IMR-90 (cell line): Measurements from ENCODE around the gene PSMD14. TPM values are rescaled to one million over a fixed set of nuclear protein-coding genes. Genes with fewer than 3 reads are reported as not detected.

Experiments
- ATAC-seq: fragments of 200-7000 bp; cut with Tn5 transposase; 2 replicates; pipeline ENCODE4 v1.9.1; 2020; ENCODE audit warnings: low read depth, mild to moderate bottlenecking, moderate library complexity
- BruUV-seq: library from RNA; stranded (reverse); fragments of 400-500 nt; replicated peaks from 2 replicates; lab custom pipeline; 2021; lab: Mats Ljungman, UMichigan
- CTCF ChIA-PET: fragments of 300-600 bp; formaldehyde crosslinking; extraction: SDS; loops from one replicate; lab custom pipeline; 2021; ENCODE audit warnings: antibody characterized with exemption; lab: Yijun Ruan, JAX
- POLR2A ChIA-PET: fragments of 300-600 bp; sonication (Branson Sonifier 250); formaldehyde crosslinking; loops from one replicate; lab custom pipeline; 2022; ENCODE audit warnings: antibody characterized with exemption; ENCODE audit not compliant: unreplicated experiment; lab: Charles Lee
- DNase-seq: peaks from one replicate; pipeline ENCODE4 v3.0.0; 2013
- H2AFZ ChIP-seq: replicated peaks from 2 replicates; pipeline ENCODE3; 2013; ENCODE audit warnings: low read length, mild to moderate bottlenecking; ENCODE audit not compliant: poor library complexity
- H2AK5ac ChIP-seq: 2 replicates; pipeline ENCODE4 v1.6.1; 2013; ENCODE audit warnings: low read depth, low read length, inconsistent platforms
- H2AK9ac ChIP-seq: replicated peaks from 2 replicates; pipeline ENCODE3; 2013; ENCODE audit warnings: mild to moderate bottlenecking, low read depth, low read length, moderate library complexity; ENCODE audit not compliant: poor library complexity
- H2BK120ac ChIP-seq: 2 replicates; pipeline ENCODE4 v1.6.1; 2013; ENCODE audit warnings: low read depth, low read length, inconsistent platforms
- H2BK15ac ChIP-seq: 3 replicates; pipeline ENCODE4 v1.6.1; 2013; ENCODE audit warnings: low read depth, low read length, inconsistent platforms
- H2BK20ac ChIP-seq: 2 replicates; pipeline ENCODE4 v1.6.1; 2013; ENCODE audit warnings: low read depth, mild to moderate bottlenecking, inconsistent platforms, low read length, moderate library complexity
- H2BK5ac ChIP-seq: 2 replicates; pipeline ENCODE4 v1.6.1; 2013; ENCODE audit warnings: mild to moderate bottlenecking, low read depth, low read length, inconsistent platforms; ENCODE audit not compliant: poor library complexity, severe bottlenecking
- H3K14ac ChIP-seq: replicated peaks from 2 replicates; pipeline ENCODE4 v1.6.1; 2013; ENCODE audit warnings: low read depth, low read length, inconsistent platforms
- H3K18ac ChIP-seq: 2 replicates; pipeline ENCODE4 v1.6.1; 2013; ENCODE audit warnings: low read depth, low read length, control low read depth
- H3K23ac ChIP-seq: 2 replicates; pipeline ENCODE4 v1.6.1; 2013; ENCODE audit warnings: low read depth, low read length, inconsistent platforms
- H3K27ac ChIP-seq: 2 replicates; pipeline ENCODE4 v1.5.1; 2013; ENCODE audit warnings: mild to moderate bottlenecking, control low read depth, low read length; ENCODE audit not compliant: insufficient read depth
- H3K27me3 ChIP-seq: 2 replicates; pipeline ENCODE4 v1.6.1; 2013; ENCODE audit warnings: low read length; ENCODE audit not compliant: control insufficient read depth, insufficient read depth
- H3K36me3 ChIP-seq: 2 replicates; pipeline ENCODE4 v1.6.1; 2013; ENCODE audit warnings: low read length, mixed read lengths; ENCODE audit not compliant: control insufficient read depth, insufficient read depth
- H3K4ac ChIP-seq: 2 replicates; pipeline ENCODE4 v1.6.1; 2013; ENCODE audit warnings: low read depth, low read length, inconsistent platforms
- H3K4me1 ChIP-seq: 2 replicates; pipeline ENCODE4 v1.6.1; 2013; ENCODE audit warnings: low read length, mixed read lengths; ENCODE audit not compliant: control insufficient read depth, insufficient read depth
- H3K4me2 ChIP-seq: 2 replicates; pipeline ENCODE4 v1.6.1; 2013; ENCODE audit warnings: low read depth, mild to moderate bottlenecking, control low read depth, low read length, moderate library complexity
- H3K4me3 ChIP-seq: 2 replicates; pipeline ENCODE4 v1.5.1; 2013; ENCODE audit warnings: low read depth, mild to moderate bottlenecking, control low read depth, low read length, moderate library complexity; ENCODE audit not compliant: insufficient read depth
- H3K56ac ChIP-seq: 2 replicates; pipeline ENCODE4 v1.6.1; 2013; ENCODE audit warnings: low read length, inconsistent platforms; ENCODE audit not compliant: insufficient read depth; ENCODE audit errors: extremely low read depth
- H3K79me1 ChIP-seq, 2 experiments: 2 replicates each; pipeline ENCODE4 v1.6.1; 2013; ENCODE audit warnings: low read length in 2 of 2, inconsistent platforms in 1 of 2, low read depth in 1 of 2
- H3K9ac ChIP-seq: 2 replicates; pipeline ENCODE4 v1.6.1; 2013; ENCODE audit warnings: low read depth, low read length, control low read depth
- H3K9me1 ChIP-seq: 2 replicates; pipeline ENCODE4 v1.6.1; 2013; ENCODE audit warnings: low read length, inconsistent platforms; ENCODE audit not compliant: insufficient read depth
- H3K9me3 ChIP-seq: 2 replicates; pipeline ENCODE4 v1.6.1; 2013; ENCODE audit warnings: low read length; ENCODE audit not compliant: control insufficient read depth, insufficient read depth
- H4K20me1 ChIP-seq: 2 replicates; pipeline ENCODE4 v1.6.1; 2013; ENCODE audit warnings: low read length, inconsistent platforms; ENCODE audit not compliant: insufficient read depth
- H4K5ac ChIP-seq: 2 replicates; pipeline ENCODE4 v1.6.1; 2013; ENCODE audit warnings: mild to moderate bottlenecking, low read depth, low read length, control low read depth
- H4K8ac ChIP-seq, 2 experiments: 2 replicates each; pipeline ENCODE4 v1.6.1; 2013; ENCODE audit warnings: low read depth in 2 of 2, low read length in 2 of 2, control low read depth in 1 of 2, inconsistent platforms in 1 of 2
- H4K91ac ChIP-seq: 2 replicates; pipeline ENCODE4 v1.6.1; 2013; ENCODE audit warnings: low read depth, low read length, inconsistent platforms; ENCODE audit not compliant: insufficient read depth
- MAFK ChIP-seq: IDR thresholded peaks from 2 replicates; pipeline ENCODE4 v1.6.1; 2012; ENCODE audit warnings: low read depth, low read length, improper control_type of control experiment
- RAD21 ChIP-seq: IDR thresholded peaks from 2 replicates; pipeline ENCODE4 v1.6.1; 2012; ENCODE audit warnings: low read length, improper control_type of control experiment
- RFX5 ChIP-seq: IDR thresholded peaks from 2 replicates; pipeline ENCODE4 v1.8.0; 2012; ENCODE audit warnings: low read depth, mild to moderate bottlenecking, low read length, moderate library complexity
- WGBS, 2 experiments: methylation state at CpG; one replicate each; pipeline versions ENCODE4 v1.1.5 to v1.1.7; 2013; ENCODE audit warnings: missing lambda C conversion rate in 2 of 2; ENCODE audit not compliant: insufficient read length in 1 of 2; ENCODE audit errors: extremely low coverage in 2 of 2; 5-methylcytosine and 5-hydroxymethylcytosine counted together
- dilution Hi-C: fragments of 300-500 bp; cut with HindIII; formaldehyde crosslinking; loops from one replicate; pipeline ENCODE4 v1.14.3; 2018; ENCODE audit warnings: low sequenced_read_pairs; ENCODE audit not compliant: unreplicated experiment
- in situ Hi-C: fragments of 300-500 bp; cut with MboI; formaldehyde crosslinking; loops from 3 replicates; pipeline ENCODE4 v1.14.3; 2019; ENCODE audit warnings: low sequenced_read_pairs, inconsistent platforms, mixed read lengths
- intact Hi-C: fragments of 100-400 bp; cut with micrococcal nuclease; formaldehyde crosslinking; loops from 2 replicates; pipeline ENCODE4 v1.10.0; 2022
- polyA plus RNA-seq, 3 experiments: library from polyadenylated mRNA; depleted of rRNA; stranded (reverse); fragments of >200 nt; gene quantifications; 2 replicates each; pipeline ENCODE4 v1.2.3, GENCODE V29; 2012; ENCODE audit warnings: low replicate concordance in 1 of 3
- total RNA-seq: library from RNA; depleted of rRNA; stranded (reverse); fragments of >200 nt; gene quantifications from 2 replicates; pipeline ENCODE4 v1.2.3, GENCODE V29; 2012

Gene PSMD14
- total and polyA plus RNA-seq, 2 of the 4 experiments (the other 2 are of a cell fraction), result 59.3 to 110 TPM

DNA sequence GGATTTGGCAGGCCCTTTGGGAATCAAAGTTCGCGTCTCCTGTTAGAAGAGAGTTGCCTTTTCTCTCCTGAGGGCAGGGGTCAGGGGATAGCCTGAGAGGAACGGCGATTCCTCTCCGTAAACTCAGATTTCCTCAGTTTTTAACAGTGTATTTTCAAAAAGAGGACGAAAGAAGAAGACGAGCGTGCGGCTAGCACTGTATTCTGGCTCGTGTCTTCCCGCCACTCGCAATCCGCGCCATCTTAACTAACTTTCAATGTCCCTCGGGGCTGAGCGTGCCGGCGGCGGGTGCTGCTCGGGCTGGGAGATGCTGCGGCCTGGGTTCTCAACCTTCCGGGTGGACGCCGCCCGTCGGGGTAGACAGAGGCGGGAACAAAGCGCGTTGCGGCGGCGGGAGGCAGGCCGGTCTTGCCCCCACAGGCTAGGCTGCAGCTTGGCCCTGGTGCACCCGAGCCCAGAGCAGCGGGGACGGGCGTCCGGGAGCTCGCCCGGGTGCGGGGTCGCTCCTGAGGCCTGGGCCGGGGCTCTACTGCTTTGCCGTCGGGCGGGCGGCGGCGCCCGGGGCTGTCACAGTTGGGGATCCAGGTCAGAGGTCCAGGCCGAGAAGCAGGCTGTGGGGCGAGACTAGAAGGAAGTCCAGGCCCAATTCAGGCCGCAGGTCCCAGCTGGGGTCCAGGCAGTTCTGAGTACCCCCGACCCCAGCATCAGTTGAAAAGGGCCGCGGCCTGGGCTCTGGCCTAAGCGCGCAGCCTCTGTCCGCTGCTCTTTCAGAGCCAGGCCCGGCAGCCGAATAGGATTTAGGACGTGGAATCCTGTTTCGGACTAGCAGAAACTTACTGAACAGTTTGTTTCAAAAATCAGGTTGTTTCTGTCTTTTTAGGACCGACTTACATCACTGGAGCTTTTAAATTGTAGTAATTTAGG, 119.7 kb downstream of the PSMD14 start:
- Histone ChIP-seq H2BK20ac (no peak overlapping the region), H3K9me3 (peaks cover 21% of the 10 kb centered on the region), H3K9ac (no peak overlapping the region), H2AFZ (peak overlapping the region; percentile 38), H4K5ac (no peak overlapping the region), H3K36me3 (no peaks in the 10 kb centered on the region), H3K9me1 (no peaks in the 10 kb centered on the region), H2BK15ac (no peak overlapping the region), H2AK5ac (no peak overlapping the region), H3K23ac (no peak overlapping the region), H3K18ac (no peak overlapping the region), H2BK120ac (no peak overlapping the region), H3K79me1 (no peaks in the 10 kb centered on the region), H2BK5ac (no peak overlapping the region), H3K4me1 (no peaks in the 10 kb centered on the region; the same call in 1 of the 2 replicates), H4K20me1 (0 out of 2 replicates have a peak, but pooled peaks cover 4% of the 10 kb centered on the region), H3K4me2 (no peak overlapping the region), H3K56ac (no peak overlapping the region), H3K27me3 (peaks cover 69% of the 10 kb centered on the region), H3K4ac (no peak overlapping the region), H4K91ac (no peak overlapping the region), H3K4me3 (no peak overlapping the region), H2AK9ac (no peak overlapping the region), H3K27ac (no peak overlapping the region), H3K14ac (no peak overlapping the region), H4K8ac (no peak overlapping the region)
- TF ChIP-seq MAFK, result no peak
- TF ChIP-seq RFX5, result no peak
- TF ChIP-seq RAD21, result no peak
- 56% methylated on average over 24 of the region's 64 CpGs; no CpG with 5 or more reads in 1 of the 2 experiments for WGBS, 2 experiments
- DNase-seq (no peak), ATAC-seq (no peak)
- in situ Hi-C loops (no loop called here), dilution Hi-C loops (no loop called here), intact Hi-C loops (loop anchor here (5.0 to 10.0 kb wide), 2 partner anchors 519 to 697 kb away; no protein-coding TSS in a partner anchor)
- POLR2A ChIA-PET, result no interaction called here
- CTCF ChIA-PET, result interaction anchor here (1.2 kb wide), 1 partner anchor 16 kb away, joined by 3 read pairs; no protein-coding TSS in a partner anchor
- BruUV-seq, result no TSS peak
